Endometrium (tissue), 2 donors: ENCODE measurements around the gene CBL.
"Not testable (repeated sequence)": the region's sequence is repeated elsewhere in the genome, so short reads cannot be mapped to it uniquely, and the experiment has no call there.

Experiments used
- FAIRE-seq: peaks from 2 replicates; lab custom pipeline; 2012; peaks lifted over from hg19 to GRCh38; lab: Jason Lieb, UNC
- donor health status: control.
- donor health status: control.

CBL gene

GRCh38 chr11:119218141-119218878 is 12.2 kb downstream of the CBL start:
- no peak for FAIRE-seq

GRCh38 chr11:119222308-119222707 is 16.2 kb downstream of the CBL start:
- no peak for FAIRE-seq

GRCh38 chr11:119222891-119223290 is 16.8 kb downstream of the CBL start:
- FAIRE-seq, result no peak

GRCh38 chr11:119223856-119224255 is 17.7 kb downstream of the CBL start:
- FAIRE-seq, result no peak

- FAIRE-seq, result not testable (repeated sequence)
These were observed 22.6 kb downstream of the CBL start for GRCh38 chr11:119228535-119229287.

GRCh38 chr11:119229288-119229672 is 23.1 kb downstream of the CBL start:
- FAIRE-seq, result no peak

GRCh38 chr11:119229741-119230140 is 23.6 kb downstream of the CBL start:
- no peak for FAIRE-seq

- no peak for FAIRE-seq
These were observed 30.4 kb downstream of the CBL start for GRCh38 chr11:119236490-119236889.

GRCh38 chr11:119236891-119237290 is 30.8 kb downstream of the CBL start:
- no peak for FAIRE-seq

GRCh38 chr11:119237515-119237914 is 31.4 kb downstream of the CBL start:
- FAIRE-seq, result no peak

- FAIRE-seq, result no peak
These were observed 42.9 kb downstream of the CBL start for GRCh38 chr11:119248750-119249670.

- no peak for FAIRE-seq
These were observed 43.5 kb downstream of the CBL start for GRCh38 chr11:119249671-119250010.

GRCh38 chr11:119251114-119251513 is 45.0 kb downstream of the CBL start:
- FAIRE-seq, result no peak

- no peak for FAIRE-seq
These were observed 48.1 kb downstream of the CBL start for GRCh38 chr11:119254239-119254638.

- no peak for FAIRE-seq
These were observed 52.0 kb downstream of the CBL start for GRCh38 chr11:119258180-119258579.

- no peak for FAIRE-seq
These were observed 52.8 kb downstream of the CBL start for GRCh38 chr11:119258983-119259382.

GRCh38 chr11:119262668-119263351 is 56.7 kb downstream of the CBL start:
- FAIRE-seq, result no peak

GRCh38 chr11:119263352-119263940 is 57.3 kb downstream of the CBL start:
- FAIRE-seq, result peak; percentile 21

- no peak for FAIRE-seq
These were observed 59.9 kb downstream of the CBL start for GRCh38 chr11:119266063-119266462.

GRCh38 chr11:119266517-119267255 is 60.5 kb downstream of the CBL start:
- no peak for FAIRE-seq

GRCh38 chr11:119267645-119268044 is 61.5 kb downstream of the CBL start:
- FAIRE-seq, result no peak
